K562 (cell line): ENCODE results near the gene MEF2C. TPM values are rescaled to one million over a fixed set of nuclear protein-coding genes. Genes with fewer than 3 reads are reported as not detected.

ENCODE experiments used
- ATAC-seq: fragments of 200-7000 bp; cut with Tn5 transposase; 3 replicates; pipeline ENCODE4 v1.9.1; 2020; ENCODE audit warnings: moderate library complexity
- BruUV-seq: library from RNA; stranded (reverse); fragments of 400-500 nt; replicated peaks from 2 replicates; lab custom pipeline; 2021; lab: Mats Ljungman, UMichigan
- CTCF ChIA-PET: fragments of 300-600 bp; formaldehyde crosslinking; extraction: SDS; loops from one replicate; lab custom pipeline; 2021; ENCODE audit warnings: low intra/inter-chr PET ratio; lab: Yijun Ruan, JAX
- POLR2A ChIA-PET: fragments of 300-600, 350-650 bp; sonication (Branson Sonifier 250); formaldehyde crosslinking; extraction: SDS; loops from one replicate; lab custom pipeline; 2021; ENCODE audit warnings: antibody characterized with exemption, inconsistent platforms; lab: Yijun Ruan, JAX
- DNase-seq, 4 experiments: peaks; one replicate each; pipeline versions ENCODE4 v3.0.0 to v3.0.0-alpha.2; 2011 to 2018; ENCODE audit warnings: low spot score in 3 of 4, mixed read lengths in 3 of 4; ENCODE audit errors: extremely low read depth in 1 of 4
- FAIRE-seq: peaks from 2 replicates; lab custom pipeline; 2011; peaks lifted over from hg19 to GRCh38; lab: Jason Lieb, UNC
- H2AFZ ChIP-seq: 2 replicates; pipeline ENCODE4 v1.6.0; 2011; ENCODE audit warnings: low read depth, low read length, control low read depth, inconsistent platforms
- H3K27ac ChIP-seq: fragments of 200-600 bp; 3 replicates; pipeline ENCODE4 v1.8.0; 2011; ENCODE audit warnings: low read depth, mild to moderate bottlenecking, control low read depth, inconsistent platforms, low read length, moderate library complexity, mixed read lengths; ENCODE audit errors: extremely low read depth
- H3K27me3 ChIP-seq, 2 experiments: fragments of 300-600 bp in 1 of 2; 2 replicates in 1 of 2; 3 replicates in 1 of 2; pipeline versions ENCODE4 v1.6.0 to v1.8.0; 2011; ENCODE audit warnings: inconsistent platforms in 2 of 2, low read length in 2 of 2, mild to moderate bottlenecking in 1 of 2, mixed read lengths in 1 of 2, moderate library complexity in 1 of 2; ENCODE audit not compliant: control insufficient read depth in 2 of 2, insufficient read depth in 2 of 2
- H3K36me3 ChIP-seq: fragments of 300-600 bp; 3 replicates; pipeline ENCODE4 v1.8.0; 2011; ENCODE audit warnings: mild to moderate bottlenecking, low read length, inconsistent platforms; ENCODE audit not compliant: control insufficient read depth, insufficient read depth
- H3K4me1 ChIP-seq, 2 experiments: fragments of 200-600 bp in 1 of 2; replicated peaks in 1 of 2; 2 replicates in 1 of 2; 3 replicates in 1 of 2; pipeline versions ENCODE4 v1.5.1 to v1.8.0; 2011; ENCODE audit warnings: inconsistent platforms in 2 of 2, low read length in 2 of 2, mild to moderate bottlenecking in 1 of 2, mixed read lengths in 1 of 2, moderate library complexity in 1 of 2; ENCODE audit not compliant: control insufficient read depth in 2 of 2, insufficient read depth in 2 of 2
- H3K4me2 ChIP-seq: 2 replicates; pipeline ENCODE4 v1.6.1; 2011; ENCODE audit warnings: low read length, control low read depth, inconsistent platforms, mixed read lengths; ENCODE audit not compliant: insufficient read depth
- H3K4me3 ChIP-seq: fragments of 200-600 bp; sonication (generic), shearing (Covaris generic); 2 replicates; pipeline ENCODE4 v1.5.1; 2016; ENCODE audit warnings: control low read depth, inconsistent platforms
- H3K79me2 ChIP-seq: fragments of 200-600 bp; 3 replicates; pipeline ENCODE4 v1.8.0; 2011; ENCODE audit warnings: low read length, inconsistent platforms; ENCODE audit not compliant: control insufficient read depth, insufficient read depth
- H3K9ac ChIP-seq, 2 experiments: 2 replicates each; pipeline versions ENCODE4 v1.6.0 to v1.6.1; 2011; ENCODE audit warnings: low read depth in 2 of 2, low read length in 2 of 2, control low read depth in 1 of 2, inconsistent platforms in 1 of 2, mild to moderate bottlenecking in 1 of 2, mixed read lengths in 1 of 2; ENCODE audit not compliant: insufficient read depth in 1 of 2
- H3K9me1 ChIP-seq: one replicate; pipeline ENCODE4 v1.6.0; 2011; ENCODE audit warnings: inconsistent platforms, mild to moderate bottlenecking, low read length, moderate library complexity; ENCODE audit not compliant: control insufficient read depth, insufficient read depth
- H3K9me3 ChIP-seq: replicated peaks from 2 replicates; pipeline ENCODE4 v1.5.1; 2011; ENCODE audit warnings: low read depth, low read length, inconsistent platforms; ENCODE audit not compliant: control insufficient read depth, insufficient read depth
- H4K20me1 ChIP-seq: replicated peaks from 2 replicates; pipeline ENCODE4 v1.6.1; 2011; ENCODE audit warnings: low read length, inconsistent platforms, mixed read lengths; ENCODE audit not compliant: control insufficient read depth, insufficient read depth
- CHD7 ChIP-seq: fragments of 200-600 bp; sonication (generic); IDR thresholded peaks from one replicate; pipeline ENCODE4 v1.6.1; 2012; ENCODE audit warnings: mild to moderate bottlenecking, low read depth, low read length, inconsistent platforms
- ELF2 ChIP-seq: fragments of 250-450 bp; sonication (Bioruptor Pico); IDR thresholded peaks from 2 replicates; pipeline ENCODE4 v1.5.0; 2021; ENCODE audit warnings: mild to moderate bottlenecking
- GTF2E2 ChIP-seq: fragments of 200-800 bp; sonication (Bioruptor generic); IDR thresholded peaks from 2 replicates; pipeline ENCODE4 v1.6.1; 2016; ENCODE audit warnings: missing genetic modification characterization, missing compliant biosample characterization
- MCM5 ChIP-seq: fragments of 450-650 bp; IDR thresholded peaks from 2 replicates; pipeline ENCODE4 v1.6.1; 2016; ENCODE audit warnings: low read depth
- MITF ChIP-seq: IDR thresholded peaks from 2 replicates; pipeline ENCODE4 v1.6.1; 2014; ENCODE audit warnings: antibody characterized with exemption
- MXI1 ChIP-seq: IDR thresholded peaks from 2 replicates; pipeline ENCODE4 v1.6.1; 2011; ENCODE audit warnings: low read depth, mild to moderate bottlenecking, improper control_type of control experiment, low read length
- NCOA1 ChIP-seq: fragments of 450-650 bp; IDR thresholded peaks from 2 replicates; pipeline ENCODE4 v1.6.1; 2016; ENCODE audit warnings: low read depth
- POLR3G ChIP-seq: IDR thresholded peaks from 2 replicates; pipeline ENCODE4 v1.6.1; 2011; ENCODE audit not compliant: insufficient read length, insufficient replicate concordance; ENCODE audit errors: extremely low read depth
- PURB ChIP-seq: sonication (generic); formaldehyde crosslinking; IDR thresholded peaks from 2 replicates; pipeline ENCODE4 v1.9.0; 2021; ENCODE audit warnings: low read depth, mild to moderate bottlenecking, missing genetic modification reagents
- TCF7 ChIP-seq: sonication (generic); IDR thresholded peaks from 2 replicates; pipeline ENCODE4 v1.6.1; 2016; ENCODE audit warnings: antibody characterized with exemption, borderline replicate concordance
- TCF7L2 ChIP-seq: fragments of 150-350 bp; IDR thresholded peaks from 2 replicates; pipeline ENCODE4 v1.6.1; 2016; ENCODE audit warnings: low read depth, mild to moderate bottlenecking, low read length, moderate library complexity
- ZNF263 ChIP-seq: sonication (generic); formaldehyde crosslinking; IDR thresholded peaks from 2 replicates; pipeline ENCODE4 v1.8.0; 2022; ENCODE audit warnings: mild to moderate bottlenecking, missing genetic modification reagents, borderline replicate concordance
- WGBS: fragments of 100-300 bp; shearing (Covaris generic); methylation state at CpG from one replicate; pipeline ENCODE4 v1.1.6; 2016; ENCODE audit warnings: low coverage, mixed read lengths; ENCODE audit not compliant: insufficient coverage; ENCODE audit errors: missing lambda C conversion rate; 5-methylcytosine and 5-hydroxymethylcytosine counted together
- in situ Hi-C: fragments of 300-500 bp; cut with MboI; formaldehyde crosslinking; loops from 4 replicates; pipeline ENCODE4 v1.15.0; 2018; ENCODE audit warnings: inconsistent platforms, mixed read lengths
- intact Hi-C: fragments of 100-400 bp; cut with micrococcal nuclease; formaldehyde crosslinking; loops from 2 replicates; pipeline ENCODE4 v1.14.2; 2022
- polyA plus RNA-seq, 8 experiments: library from polyadenylated mRNA; depleted of rRNA in 4 of 8; stranded (reverse) in 5 of 8; unstranded in 3 of 8; fragments of >200 nt; fragmentation: Nextera tagmentation in 2 of 8; fragmentation: Illumina TruSeq in 1 of 8; extraction: Ambion mirVana in 2 of 8; extraction: Trizol in 1 of 8; gene quantifications; 2 replicates each; pipeline versions ENCODE4 v1.2.1 to v1.2.3, GENCODE V29; 2011 to 2014; ENCODE audit warnings: inconsistent platforms in 1 of 8, missing spikeins in 1 of 8
- total RNA-seq, 7 experiments: library from RNA; depleted of rRNA in 6 of 7; stranded (reverse); fragments of >200 nt in 6 of 7; fragmentation: Illumina TruSeq in 2 of 7; extraction: Trizol in 2 of 7; gene quantifications; 2 replicates each; pipeline versions ENCODE4 v1.2.1 to v1.2.3, GENCODE V29; 2011 to 2021; ENCODE audit warnings: low replicate concordance in 1 of 7

MEF2C gene
- total and polyA plus RNA-seq, 9 of the 15 experiments (the other 6 are each of a cell fraction or from before 2014, with no cell fraction given): 25.1 to 67.8 (median 58.3) TPM

DNA sequence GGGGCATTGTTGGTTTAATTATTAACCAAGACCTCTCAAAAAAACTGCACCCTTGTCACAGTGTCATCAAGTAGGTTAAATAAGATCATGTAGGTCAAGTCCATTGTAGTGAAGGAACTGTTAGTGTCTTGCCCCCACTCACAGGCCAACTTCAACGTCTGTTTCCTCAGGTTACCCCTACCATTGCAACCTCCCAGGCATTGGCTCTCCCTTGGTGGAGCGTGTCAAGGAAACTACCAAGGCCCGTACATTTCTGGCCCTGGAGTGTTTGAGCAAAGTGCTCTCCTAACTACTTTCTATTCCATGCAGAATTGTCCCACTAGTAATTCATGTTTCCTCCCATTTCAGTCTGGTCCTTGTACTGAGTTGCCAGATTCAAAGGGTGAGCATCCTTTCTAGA, 167.5 kb downstream of the MEF2C start:
- in situ Hi-C loops: loop anchor here (25.0 kb wide), 1 partner anchor 1547 kb away; no protein-coding TSS in a partner anchor
- TF ChIP-seq ELF2 (CRISPR knock-in tag) (no peak), GTF2E2 (tag) (no peak), MXI1 (no peak), MITF (no peak), CHD7 (no peak), TCF7L2 (no peak), PURB (CRISPR knock-in tag) (no peak), ZNF263 (no peak), NCOA1 (no peak), TCF7 (no peak), MCM5 (no peak), POLR3G (no peak)

More for the DNA sequence above, 167.5 kb downstream of the MEF2C start:
- no peaks in the 10 kb centered on the region for H4K20me1 ChIP-seq
- 46% methylated on average over 3 of the region's 3 CpGs for WGBS
- ATAC-seq: no peak
- intact Hi-C loops: no loop called here
- DNase-seq: no peak
- no TSS peak for BruUV-seq
- ChIA-PET POLR2A (no interaction called here), CTCF (no interaction called here)
- no peaks in the 10 kb centered on the region for H3K9me3 ChIP-seq
- no peaks in the 10 kb centered on the region for H3K9me1 ChIP-seq
- H2AFZ ChIP-seq: no peak overlapping the region
- no peak for FAIRE-seq
- no peaks in the 10 kb centered on the region for H3K4me1 ChIP-seq
- no peak overlapping the region for H3K4me2 ChIP-seq
- no peak overlapping the region for H3K27ac ChIP-seq
- H3K36me3 ChIP-seq: no peaks in the 10 kb centered on the region; the same call in 2 of the 3 replicates
- H3K27me3 ChIP-seq: no peaks in the 10 kb centered on the region
- H3K9ac ChIP-seq: no peak overlapping the region
- H3K79me2 ChIP-seq: no peaks in the 10 kb centered on the region
- no peak overlapping the region for H3K4me3 ChIP-seq
